Measurements from ENCODE around the gene KNG1.

- TF ChIP-seq POLR2A (IDR thresholded peaks at IDR 0.05; ENCODE audit: low read length) (no peak), GATA1 (IDR thresholded peaks at IDR 0.05; ENCODE audit: low read depth, low read length) (no peak)
Observed at GRCh38 chr3:186789554-186790260, 72.5 kb downstream of the KNG1 start.
